Stomach (tissue), 4 donors: ENCODE measurements around the gene KRTAP5-9.
"Not testable (repeated sequence)": the region's sequence is repeated elsewhere in the genome, so short reads cannot be mapped to it uniquely, and the experiment has no call there.

ENCODE experiments used
- CTCF ChIP-seq, 7 experiments: fragments of 450-650 bp in 4 of 7; fragments of 200-600 bp in 3 of 7; sonication (generic) in 3 of 7; IDR thresholded peaks; one replicate each; pipeline ENCODE4 v1.5.1; 2016 to 2019; ENCODE audit warnings: antibody characterized with exemption in 7 of 7, control low read depth in 2 of 7, mild to moderate bottlenecking in 1 of 7
- POLR2AphosphoS5 ChIP-seq, 3 donors: sonication (generic); formaldehyde crosslinking; IDR thresholded peaks; one replicate each; pipeline ENCODE4 v1.6.1; 2016; ENCODE audit warnings: antibody characterized with exemption in 3 of 3

DNA sequence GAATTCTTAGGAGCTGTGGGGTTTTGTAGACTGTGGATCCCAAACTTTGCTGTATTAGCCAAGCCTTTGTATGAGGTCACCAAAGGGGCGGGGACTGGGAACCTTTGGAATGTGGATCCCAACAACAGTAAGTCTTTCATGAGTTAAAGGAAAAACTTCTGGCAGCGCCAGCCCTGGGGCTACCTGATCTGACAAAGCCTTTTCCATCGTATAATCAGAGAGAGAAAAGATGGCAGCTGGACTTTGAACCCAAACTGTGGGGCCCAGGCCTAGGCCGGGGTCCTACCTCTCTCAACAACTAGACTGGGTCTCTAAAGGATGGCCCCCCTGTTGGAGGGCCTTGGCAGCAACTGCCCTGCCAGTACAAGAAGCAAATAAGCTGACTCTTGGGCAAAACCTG, 40.1 kb downstream of the KRTAP5-9 start:
- TF ChIP-seq CTCF, POLR2AphosphoS5 (IDR thresholded peaks at IDR 0.05): not testable (repeated sequence)
